Suppressor macrophage treated with lipopolysaccharide for 1 hour (primary cell): ENCODE results near the gene PIP4K2A.

ENCODE experiments used
- DNase-seq, 3 donors: peaks; one replicate each; pipeline ENCODE4 v3.0.0-alpha.2; 2020 to 2022

PIP4K2A gene

DNA sequence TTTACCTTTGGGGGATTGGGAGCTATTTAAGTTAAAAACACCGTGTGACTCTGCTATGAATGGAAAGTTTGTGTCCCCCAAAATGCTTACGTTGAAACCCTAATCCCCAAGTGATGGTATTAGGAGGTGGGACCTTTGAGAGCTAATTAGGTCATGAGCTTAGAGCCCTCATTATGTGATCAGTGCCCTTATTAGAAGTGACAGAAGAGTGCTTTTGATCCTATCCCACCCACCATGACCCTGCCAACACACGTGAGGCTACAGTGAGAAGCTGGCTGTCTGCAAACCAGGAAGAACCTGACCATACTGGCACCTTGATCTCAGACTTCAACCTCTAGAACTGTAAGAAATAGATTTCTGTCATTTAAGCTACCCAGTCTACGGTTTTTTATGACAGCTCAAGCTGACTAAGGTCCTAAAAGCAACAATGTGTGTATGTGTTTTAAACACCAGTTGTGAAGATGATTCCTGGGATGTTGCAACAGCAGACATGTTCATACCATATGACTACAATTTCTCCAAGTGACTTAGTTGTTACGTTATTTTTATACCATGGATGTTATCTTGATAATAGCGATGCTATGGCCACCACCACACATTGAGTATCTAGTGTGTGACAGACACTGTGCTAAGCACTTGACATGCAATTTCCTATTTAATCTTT is 124.4 kb downstream of the PIP4K2A start:
- DNase-seq, result no peak

GRCh38 chr10:22588462-22588861 is 125.9 kb downstream of the PIP4K2A start:
- no peak for DNase-seq

DNA sequence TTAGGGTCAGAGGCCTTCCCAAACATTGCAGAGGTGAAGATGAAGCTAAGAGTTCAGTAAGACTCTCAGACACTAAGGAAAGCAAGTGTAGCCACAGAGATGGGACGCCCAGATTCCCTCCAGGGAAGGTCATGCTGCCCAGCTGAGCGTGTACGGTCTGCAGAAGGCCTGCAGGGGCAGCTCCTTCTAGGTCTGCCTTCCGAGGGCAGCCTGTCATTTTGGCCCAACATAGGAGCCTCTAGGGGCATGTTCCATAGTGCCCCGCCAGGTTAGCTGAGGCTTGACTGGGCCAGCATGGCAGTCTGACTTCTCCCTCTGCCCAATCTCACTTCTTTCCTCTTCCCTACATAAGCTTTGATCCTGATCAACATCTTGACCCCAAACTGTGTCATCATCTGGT is 130.7 kb downstream of the PIP4K2A start:
- no peak for DNase-seq

DNA sequence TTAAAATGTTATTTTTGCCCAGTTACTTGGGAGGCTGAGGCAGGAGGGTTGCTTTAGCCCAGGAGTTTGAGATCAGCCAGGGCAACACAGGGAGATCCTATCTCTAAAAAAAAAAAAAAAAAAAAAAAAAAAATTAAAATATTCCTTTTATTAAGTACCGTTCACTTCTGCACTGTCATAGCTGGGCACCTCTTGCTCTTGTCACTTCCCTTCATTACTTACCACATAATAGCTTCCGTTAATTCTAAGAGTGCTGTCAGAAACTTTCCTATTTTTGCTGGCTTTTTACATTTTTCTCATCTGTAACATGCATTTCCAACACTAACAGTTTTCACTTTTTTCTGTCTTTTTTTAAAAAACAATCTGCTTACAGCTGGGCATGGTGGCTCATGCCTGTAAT is 132.9 kb downstream of the PIP4K2A start:
- DNase-seq, result peak in 2 of 3 donors; percentile 37 to 41

DNA sequence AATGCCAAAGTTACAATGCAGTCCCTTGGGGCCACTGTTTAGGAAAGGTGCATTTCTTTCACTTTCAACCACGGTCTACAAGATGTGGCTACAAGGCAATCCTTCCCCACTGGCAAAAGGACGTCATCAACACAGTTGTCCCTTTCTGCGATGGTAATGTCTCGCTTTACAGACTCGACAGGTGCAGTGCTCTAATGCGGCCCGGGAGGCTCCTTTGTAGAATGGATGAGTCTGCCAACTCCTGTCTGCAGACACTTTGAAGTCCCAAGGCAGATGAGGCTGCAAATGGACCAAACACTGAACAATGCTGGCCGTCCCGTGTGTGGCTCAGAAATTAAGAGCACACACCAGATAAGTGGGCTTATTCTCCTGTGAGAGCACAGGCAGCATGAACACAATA is 133.7 kb downstream of the PIP4K2A start:
- no peak for DNase-seq

DNA sequence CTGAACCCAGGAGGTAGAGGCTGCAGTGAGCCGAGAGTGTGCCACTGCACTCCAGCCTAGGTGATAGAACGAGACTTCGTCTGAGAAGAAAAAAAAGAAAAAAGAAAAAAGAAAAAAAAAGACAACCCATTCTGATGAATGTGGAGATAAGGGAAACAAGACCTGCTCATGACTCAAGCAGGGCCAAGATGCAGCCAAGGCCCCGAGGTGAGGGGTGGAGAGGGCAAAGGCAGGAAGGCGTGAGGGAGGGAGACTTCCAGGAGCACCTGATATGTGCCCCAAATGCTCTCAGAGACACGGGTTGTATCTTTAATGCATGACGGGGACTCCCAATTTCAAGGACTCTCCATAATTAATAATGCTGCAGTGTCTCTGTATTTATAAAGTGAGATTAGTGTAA is 134.6 kb downstream of the PIP4K2A start:
- DNase-seq, result no peak

DNA sequence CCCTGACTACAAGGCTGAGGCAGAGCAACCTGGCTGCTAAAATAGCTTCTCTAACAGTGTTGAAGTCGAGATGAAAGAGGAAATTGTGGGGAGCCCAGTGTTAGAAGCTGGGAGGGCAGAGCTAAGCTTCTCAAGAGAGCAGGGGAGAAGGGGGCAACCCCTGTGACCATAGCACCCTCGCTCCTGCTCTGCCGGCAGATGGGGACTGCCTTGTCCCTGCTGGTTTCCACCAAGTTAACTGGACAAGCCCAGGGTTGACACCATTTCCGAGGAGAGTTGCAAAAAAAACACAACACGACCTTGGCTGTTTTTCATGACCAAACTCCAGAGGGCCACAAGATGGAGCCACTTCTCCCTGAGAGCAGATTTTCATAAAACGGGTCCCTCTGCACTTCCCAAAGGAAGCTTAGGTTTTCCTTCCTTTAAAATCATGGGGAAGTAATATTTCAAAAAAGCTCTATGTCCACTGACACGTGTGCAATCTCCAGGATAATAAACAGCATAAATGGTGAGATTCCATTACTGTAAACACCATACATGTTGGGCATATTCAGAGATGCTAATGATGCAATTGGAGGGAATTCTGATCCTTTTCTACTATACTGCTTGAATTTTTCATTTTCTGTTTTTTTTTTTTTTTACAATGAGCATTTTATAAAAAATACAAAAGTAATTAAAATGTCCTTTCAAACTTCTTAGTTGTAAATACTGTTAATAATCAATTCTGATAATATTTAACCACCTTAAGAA is 140.4 kb downstream of the PIP4K2A start:
- peak; percentile 31 to 51 (median 39) for DNase-seq

DNA sequence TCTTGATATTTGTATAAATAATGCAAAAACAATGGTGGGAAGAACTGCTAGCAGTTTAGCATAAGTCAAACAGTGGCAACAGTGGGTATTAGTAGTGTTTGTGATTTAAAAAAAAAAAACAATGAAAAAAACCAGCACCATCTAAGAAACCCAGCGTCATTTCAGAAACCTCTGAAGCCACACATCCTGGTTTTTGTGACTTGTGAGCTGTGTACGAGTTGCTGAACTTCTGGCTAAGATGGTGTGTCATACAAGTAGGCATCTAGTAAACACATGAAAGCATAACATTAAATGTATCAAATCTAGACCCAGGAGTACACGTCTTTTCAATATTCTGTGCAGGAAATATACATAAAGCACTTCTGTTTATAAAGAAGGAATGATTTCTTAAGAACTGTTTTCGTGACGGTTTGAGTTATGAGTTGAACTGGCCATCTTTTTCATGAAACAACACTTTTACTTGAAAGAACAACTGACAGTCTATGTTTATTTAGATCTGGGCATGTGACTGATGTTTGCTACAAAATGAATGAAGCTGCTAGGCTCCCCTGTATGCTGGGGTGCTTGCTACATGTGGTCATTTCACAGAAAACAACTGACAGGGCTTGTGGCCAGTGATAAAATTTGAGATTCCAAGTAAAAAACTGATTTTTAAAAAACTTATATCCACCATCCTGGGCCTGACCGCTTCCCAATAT is 143.5 kb downstream of the PIP4K2A start:
- DNase-seq, result no peak

DNA sequence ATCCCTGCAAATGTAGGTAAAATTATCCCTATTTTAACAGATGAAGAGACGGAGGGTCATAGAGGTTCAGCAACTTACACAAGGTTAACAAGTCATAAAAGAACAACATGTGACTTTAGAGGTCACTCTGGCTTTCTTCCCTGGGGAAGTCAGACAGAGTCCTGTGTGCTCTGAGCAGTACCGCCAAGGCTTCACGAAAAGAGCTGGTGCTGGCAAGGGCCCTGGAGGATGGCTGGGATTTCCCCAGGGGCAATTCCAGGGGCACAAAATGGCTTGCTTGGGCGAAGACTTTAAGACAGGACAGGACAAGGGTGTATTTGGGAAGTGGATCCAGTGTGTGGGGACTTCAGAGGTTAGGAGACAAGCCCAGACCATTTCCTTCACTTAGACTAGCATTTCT is 144.1 kb downstream of the PIP4K2A start:
- DNase-seq, result peak in 1 of 3 donors; percentile 8

- DNase-seq, result no peak
Observed at GRCh38 chr10:22568928-22569327, 145.4 kb downstream of the PIP4K2A start.

DNA sequence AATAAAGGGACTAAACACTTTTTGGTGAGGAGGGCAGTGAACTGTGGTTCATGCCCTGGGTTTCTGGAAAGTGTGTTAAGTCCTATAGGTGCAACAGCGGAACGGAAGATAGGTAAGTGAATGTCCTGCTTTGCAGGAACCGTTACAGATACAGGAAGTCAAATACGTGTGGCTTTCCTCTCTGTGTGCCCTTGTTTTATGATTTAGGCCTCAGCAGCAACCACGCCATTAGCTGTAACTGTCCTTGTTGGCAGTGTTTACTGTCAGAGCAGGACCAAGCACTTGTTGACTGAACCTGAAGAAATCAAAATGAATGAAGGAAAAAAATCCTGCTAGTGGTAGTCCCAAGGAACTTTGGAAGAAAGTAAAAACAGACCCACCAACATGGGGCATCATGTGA is 150.3 kb downstream of the PIP4K2A start:
- DNase-seq, result no peak

DNA sequence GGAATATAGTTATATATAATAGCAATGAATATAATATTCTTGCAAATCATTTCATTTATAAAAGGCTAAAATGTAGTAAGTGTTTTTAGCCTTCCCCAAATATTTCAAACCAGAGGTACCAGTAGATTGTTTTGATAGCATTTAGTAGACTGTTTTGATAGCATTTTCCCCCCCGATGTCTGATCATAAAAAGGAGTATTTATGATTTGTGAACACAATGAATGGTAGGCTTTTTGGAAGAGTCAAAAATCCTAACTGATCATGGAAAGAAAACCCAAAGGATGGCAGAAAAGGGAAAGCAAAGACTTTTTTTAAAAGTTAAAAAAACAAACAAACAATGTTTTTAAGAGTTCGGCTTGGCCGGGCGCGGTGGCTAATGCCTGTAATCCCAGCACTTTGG is 152.5 kb downstream of the PIP4K2A start:
- DNase-seq, result no peak

DNA sequence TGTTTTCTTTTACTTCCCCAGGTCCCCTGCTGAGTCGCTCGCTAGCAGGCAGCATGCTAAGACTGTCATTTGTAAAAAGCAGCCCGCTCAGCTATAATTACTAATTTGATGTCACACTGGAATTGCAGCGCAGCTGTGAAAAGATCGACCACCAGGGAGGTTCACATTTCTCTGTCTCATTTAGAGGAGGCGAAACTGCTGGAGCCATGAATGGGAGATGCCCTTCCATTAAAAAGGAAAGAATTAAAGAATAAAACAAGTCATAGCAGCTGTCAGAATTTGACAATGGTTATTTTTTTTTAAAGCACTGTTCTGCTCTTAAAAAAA is 153.5 kb downstream of the PIP4K2A start:
- no peak for DNase-seq

GRCh38 chr10:22560096-22560912 is 154.1 kb downstream of the PIP4K2A start:
- no peak for DNase-seq

GRCh38 chr10:22557321-22557720 is 157.1 kb downstream of the PIP4K2A start:
- DNase-seq, result peak in 2 of 3 donors; percentile 62 to 79

GRCh38 chr10:22556774-22557173 is 157.6 kb downstream of the PIP4K2A start:
- DNase-seq, result no peak

- DNase-seq, result no peak
Observed at GRCh38 chr10:22554461-22555182, 159.8 kb downstream of the PIP4K2A start.

DNA sequence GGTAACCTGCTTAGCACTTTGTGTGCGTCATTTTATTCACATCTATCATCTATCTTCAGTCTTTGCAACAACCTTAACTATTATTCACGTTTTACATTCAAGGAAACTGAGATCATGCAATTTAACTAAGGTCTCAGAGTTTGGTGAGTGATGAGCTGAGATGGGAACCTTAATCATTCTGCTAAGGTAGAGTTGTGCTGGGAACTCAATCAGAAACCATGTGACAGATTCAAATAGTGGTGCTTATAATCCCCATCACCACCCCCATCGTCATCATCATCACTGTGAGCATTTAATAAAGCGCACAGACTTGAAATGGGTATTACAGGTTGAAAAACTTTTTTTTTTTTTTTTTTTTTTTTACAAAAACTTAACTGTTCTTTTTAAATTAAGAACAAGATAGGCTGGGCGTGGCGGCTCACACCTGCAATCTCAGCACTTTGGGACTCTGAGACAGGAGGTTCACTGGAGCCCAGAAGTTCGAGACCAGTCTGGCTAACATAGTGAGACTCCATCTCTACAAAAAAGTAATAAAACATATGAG is 160.9 kb downstream of the PIP4K2A start:
- no peak for DNase-seq

DNA sequence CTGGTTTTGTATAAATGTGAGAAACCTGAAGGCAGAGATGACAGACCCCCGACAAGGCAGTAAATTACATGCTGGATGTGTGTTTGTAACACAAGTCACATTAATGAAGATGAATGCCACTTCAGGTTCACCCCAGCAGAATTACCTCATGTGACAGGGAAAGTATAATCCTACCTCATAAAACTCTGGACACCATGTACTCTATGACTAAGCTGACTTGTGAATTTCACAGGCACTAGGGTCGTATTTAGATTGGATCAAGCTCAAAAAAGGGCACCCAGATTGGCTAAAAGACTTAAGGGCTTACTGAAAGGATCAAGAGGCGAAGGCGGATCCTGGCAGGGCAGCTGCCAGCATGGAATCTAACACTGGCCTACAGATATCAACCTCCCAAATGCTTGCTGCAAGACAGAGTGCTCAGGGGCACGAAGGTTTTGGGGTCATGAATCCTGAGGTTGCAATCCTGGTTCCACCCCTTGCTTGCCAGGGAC is 161.4 kb downstream of the PIP4K2A start:
- no peak for DNase-seq

GRCh38 chr10:22551681-22552365 is 162.6 kb downstream of the PIP4K2A start:
- DNase-seq, result no peak

DNA sequence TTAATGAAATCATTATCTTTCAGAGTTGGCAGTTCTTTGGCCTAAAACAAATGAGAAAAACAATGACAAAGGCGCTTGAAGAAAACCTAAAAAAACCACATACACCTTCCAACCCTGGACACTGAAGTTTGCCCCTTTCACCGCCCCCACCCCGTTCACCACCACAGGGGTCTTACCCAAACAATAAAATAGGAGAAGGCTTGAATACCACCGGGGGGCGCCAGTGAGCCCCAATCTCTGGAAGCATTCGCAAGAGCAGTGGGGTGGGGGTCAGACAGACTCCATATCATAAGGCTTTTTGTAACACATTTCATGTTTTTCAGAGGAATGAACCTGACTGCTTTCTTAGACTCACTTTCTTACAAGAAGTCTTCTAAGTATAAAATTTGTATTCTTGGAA is 163.6 kb downstream of the PIP4K2A start:
- DNase-seq, result peak; percentile 60 to 81 (median 65)
